ENCODE results near the gene FRG1. TPM values are rescaled to one million over a fixed set of nuclear protein-coding genes. Genes with fewer than 3 reads are reported as not detected.

FRG1 gene
- total and polyA plus RNA-seq, 10 of the 15 experiments (the other 5 are each of a cell fraction or from before 2014, with no cell fraction given), result 28.9 to 190 (median 58.6) TPM

GRCh38 chr4:189940178-189941004 lies at the start of gene FRG1 (continued):
- TF ChIP-seq, protein P1, sequence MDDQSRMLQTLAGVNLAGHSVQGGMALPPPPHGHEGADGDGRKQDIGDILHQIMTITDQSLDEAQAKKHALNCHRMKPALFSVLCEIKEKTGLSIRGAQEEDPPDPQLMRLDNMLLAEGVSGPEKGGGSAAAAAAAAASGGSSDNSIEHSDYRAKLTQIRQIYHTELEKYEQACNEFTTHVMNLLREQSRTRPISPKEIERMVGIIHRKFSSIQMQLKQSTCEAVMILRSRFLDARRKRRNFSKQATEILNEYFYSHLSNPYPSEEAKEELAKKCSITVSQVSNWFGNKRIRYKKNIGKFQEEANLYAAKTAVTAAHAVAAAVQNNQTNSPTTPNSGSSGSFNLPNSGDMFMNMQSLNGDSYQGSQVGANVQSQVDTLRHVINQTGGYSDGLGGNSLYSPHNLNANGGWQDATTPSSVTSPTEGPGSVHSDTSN (IDR thresholded peaks at IDR 0.05; ENCODE audit: insufficient replicate concordance, low read depth, low read length), result no peak
- TF ChIP-seq NFYB (IDR thresholded peaks at IDR 0.05; ENCODE audit: insufficient read depth, low read depth, low read length) (peak; percentile 76; the same call in 1 of the 2 replicates), SREBF2 (IDR thresholded peaks at IDR 0.05; ENCODE audit: low read length) (peak; percentile 12; the same call in 1 of the 2 replicates), BCLAF1 (IDR thresholded peaks at IDR 0.05) (no peak), ZSCAN29 (IDR thresholded peaks at IDR 0.05) (no peak), NBN (IDR thresholded peaks at IDR 0.05) (peak; percentile 82), KAT2A (conservative IDR thresholded peaks at IDR 0.05; ENCODE audit: control insufficient read depth, low read depth, low read length) (no peak), NR2C2 (IDR thresholded peaks at IDR 0.05; ENCODE audit: borderline replicate concordance, control insufficient read depth, insufficient read length, low read depth) (no peak), NR2F1 (conservative IDR thresholded peaks at IDR 0.05) (no peak; the same call in 1 of the 2 replicates), HSF1 (IDR thresholded peaks at IDR 0.05; ENCODE audit: low read depth, low read length) (no peak), IRF4 (IDR thresholded peaks at IDR 0.05; ENCODE audit: low read depth, low read length) (0 out of 2 replicates have a peak, but pooled peaks have one; percentile 17), EED (IDR thresholded peaks at IDR 0.05; ENCODE audit: low read depth) (peak; percentile 44; the same call in 1 of the 2 replicates), MYB (IDR thresholded peaks at IDR 0.05; ENCODE audit: borderline replicate concordance, low read depth, low read length) (peak; percentile 37; the same call in 1 of the 2 replicates), EZH2 (IDR thresholded peaks at IDR 0.05; ENCODE audit: borderline replicate concordance, control insufficient read depth, low read depth, low read length) (no peak), BACH1 (IDR thresholded peaks at IDR 0.05; ENCODE audit: borderline replicate concordance) (peak; percentile 86), RAD51 (IDR thresholded peaks at IDR 0.05) (no peak), MXI1 (IDR thresholded peaks at IDR 0.05; ENCODE audit: low read depth, low read length) (0 out of 2 replicates have a peak, but pooled peaks have one; percentile 71), TCF7 (IDR thresholded peaks at IDR 0.05; ENCODE audit: borderline replicate concordance) (peak; percentile 58; the same call in 1 of the 2 replicates), SRF (IDR thresholded peaks at IDR 0.05; ENCODE audit: low read depth in 2 of 2, low read length in 2 of 2) (0 out of 4 replicates have a peak, but pooled peaks of 1 of the 2 experiments have one; percentile 60), NFIC (IDR thresholded peaks at IDR 0.05; ENCODE audit: low read depth, low read length) (no peak)
- TF ChIP-seq, protein P2, sequence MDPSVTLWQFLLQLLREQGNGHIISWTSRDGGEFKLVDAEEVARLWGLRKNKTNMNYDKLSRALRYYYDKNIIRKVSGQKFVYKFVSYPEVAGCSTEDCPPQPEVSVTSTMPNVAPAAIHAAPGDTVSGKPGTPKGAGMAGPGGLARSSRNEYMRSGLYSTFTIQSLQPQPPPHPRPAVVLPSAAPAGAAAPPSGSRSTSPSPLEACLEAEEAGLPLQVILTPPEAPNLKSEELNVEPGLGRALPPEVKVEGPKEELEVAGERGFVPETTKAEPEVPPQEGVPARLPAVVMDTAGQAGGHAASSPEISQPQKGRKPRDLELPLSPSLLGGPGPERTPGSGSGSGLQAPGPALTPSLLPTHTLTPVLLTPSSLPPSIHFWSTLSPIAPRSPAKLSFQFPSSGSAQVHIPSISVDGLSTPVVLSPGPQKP (IDR thresholded peaks at IDR 0.05; ENCODE audit: low read depth, low read length), result peak; percentile 81; the same call in 1 of the 2 replicates
